Smooth muscle cell (in vitro differentiated cells): Measurements from ENCODE around the gene SLC22A4. TPM values are rescaled to one million over a fixed set of nuclear protein-coding genes. Genes with fewer than 3 reads are reported as not detected.

Experiments
- DNase-seq: peaks from one replicate; lab custom pipeline; 2025; ENCODE audit not compliant: unreplicated experiment; lab: John Stamatoyannopoulos, UW
- H2AFZ ChIP-seq: fragments of 200-600 bp; sonication (generic); 2 replicates; pipeline ENCODE4 v1.6.0; 2016; ENCODE audit warnings: antibody characterized with exemption, low read depth, mild to moderate bottlenecking
- H3F3A ChIP-seq: fragments of 200-600 bp; sonication (generic); 2 replicates; pipeline ENCODE4 v1.6.0; 2017; ENCODE audit warnings: antibody characterized with exemption, low read depth
- H3K27ac ChIP-seq: fragments of 200-600 bp; sonication (generic); 2 replicates; pipeline ENCODE4 v1.5.1; 2016; ENCODE audit warnings: low read depth, mild to moderate bottlenecking
- H3K27me3 ChIP-seq: fragments of 200-600 bp; sonication (generic); 2 replicates; pipeline ENCODE4 v1.6.1; 2016; ENCODE audit warnings: low read depth, mild to moderate bottlenecking
- H3K36me3 ChIP-seq: fragments of 200-600 bp; sonication (generic); 2 replicates; pipeline ENCODE4 v1.5.1; 2016; ENCODE audit warnings: low read depth
- H3K4me1 ChIP-seq: fragments of 200-600 bp; sonication (generic); 2 replicates; pipeline ENCODE4 v1.5.1; 2016; ENCODE audit warnings: low read depth
- H3K4me2 ChIP-seq: fragments of 200-600 bp; sonication (generic); 2 replicates; pipeline ENCODE4 v1.6.0; 2016; ENCODE audit warnings: mild to moderate bottlenecking
- H3K4me3 ChIP-seq: fragments of 200-600 bp; sonication (generic); 2 replicates; pipeline ENCODE4 v1.5.1; 2016; ENCODE audit warnings: mild to moderate bottlenecking
- H3K79me2 ChIP-seq: fragments of 200-600 bp; sonication (generic); 2 replicates; pipeline ENCODE4 v1.6.0; 2016; ENCODE audit warnings: low read depth, mild to moderate bottlenecking
- H3K9ac ChIP-seq: fragments of 200-600 bp; sonication (generic); 2 replicates; pipeline ENCODE4 v1.6.0; 2016; ENCODE audit warnings: low read depth
- H3K9me3 ChIP-seq: fragments of 200-600 bp; sonication (generic); replicated peaks from 2 replicates; pipeline ENCODE4 v1.5.1; 2016; ENCODE audit warnings: low read depth
- H4K20me1 ChIP-seq: fragments of 200-600 bp; sonication (generic); 2 replicates; pipeline ENCODE4 v1.6.0; 2016; ENCODE audit warnings: low read depth
- WGBS: methylation state at CpG from one replicate; pipeline ENCODE4 v1.1.7; 2016; ENCODE audit warnings: low lambda C conversion rate; 5-methylcytosine and 5-hydroxymethylcytosine counted together
- polyA plus RNA-seq: library from polyadenylated mRNA; unstranded; fragments of >200 nt; fragmentation: Nextera tagmentation; extraction: Ambion mirVana; gene quantifications from 2 replicates; pipeline ENCODE4 v1.2.1, GENCODE V29; 2016
- total RNA-seq: library from RNA; depleted of rRNA; stranded (reverse); fragments of >200 nt; gene quantifications from 2 replicates; pipeline ENCODE4 v1.2.3, GENCODE V29; 2014
- TF ChIP-seq, protein P1 (sequence below): fragments of 200-600 bp; sonication (generic); IDR thresholded peaks from 2 replicates; pipeline ENCODE4 v1.5.1; 2017; ENCODE audit warnings: borderline replicate concordance, mild to moderate bottlenecking, antibody characterized with exemption; ENCODE audit not compliant: insufficient read depth, poor library complexity, severe bottlenecking

Gene SLC22A4
- total and polyA plus RNA-seq, 2 experiments from 2014 or later = 3.1 to 3.8 TPM

DNA sequence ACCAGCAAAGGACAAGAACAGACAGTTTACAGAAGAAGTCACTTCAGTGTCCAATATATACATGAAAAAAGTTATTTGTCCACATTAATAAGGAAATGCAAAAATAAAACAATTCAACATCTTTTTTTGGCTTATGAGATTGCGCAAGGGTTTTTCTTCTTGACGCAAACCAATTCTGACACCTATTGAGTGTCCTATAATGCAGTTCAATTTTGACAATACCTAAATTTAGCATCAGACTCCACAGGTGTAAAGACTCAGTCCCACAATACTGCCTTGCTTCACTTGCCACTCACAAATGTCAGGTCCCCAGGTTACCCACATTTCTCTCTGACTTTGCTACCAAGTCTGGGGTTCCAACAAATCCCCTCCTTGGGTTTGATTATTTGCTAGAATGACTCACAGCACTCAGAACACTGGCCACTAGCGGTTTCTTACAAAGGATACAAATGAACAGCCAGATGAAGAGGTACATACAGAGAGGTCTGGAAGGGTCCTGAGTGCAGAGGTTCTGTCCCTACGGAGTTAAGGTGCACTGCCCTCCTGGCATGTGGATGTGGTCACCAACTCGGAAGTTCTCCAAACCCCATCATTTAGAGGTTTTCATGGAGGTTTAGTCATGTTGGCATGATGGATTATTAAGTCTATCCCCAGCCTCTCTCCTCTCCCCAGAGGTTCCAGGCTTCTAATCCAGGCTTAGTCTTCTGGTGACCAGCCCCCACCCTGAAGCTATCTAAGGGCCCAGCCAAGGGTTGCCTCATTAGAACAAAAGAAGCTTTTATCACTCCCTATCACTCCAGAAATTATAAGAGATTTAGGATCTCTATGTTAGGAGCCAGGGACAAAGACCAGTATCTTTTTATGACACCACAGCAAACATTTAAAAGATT lies 48.3 kb downstream of the SLC22A4 start:
- Histone ChIP-seq H3K79me2 (no peaks in the 10 kb centered on the region), H3K36me3 (no peaks in the 10 kb centered on the region), H3K4me1 (peaks cover 5% of the 10 kb centered on the region), H4K20me1 (no peaks in the 10 kb centered on the region), H3K4me2 (no peak overlapping the region), H2AFZ (no peak overlapping the region), H3F3A (no peaks in the 10 kb centered on the region), H3K27me3 (no peaks in the 10 kb centered on the region), H3K27ac (no peak overlapping the region), H3K9me3 (no peaks in the 10 kb centered on the region), H3K4me3 (no peak overlapping the region), H3K9ac (no peak overlapping the region)
- DNase-seq = no peak
- 70% methylated on average over 5 of the region's 5 CpGs for whole genome bisulfite sequencing
- TF ChIP-seq, protein P1, sequence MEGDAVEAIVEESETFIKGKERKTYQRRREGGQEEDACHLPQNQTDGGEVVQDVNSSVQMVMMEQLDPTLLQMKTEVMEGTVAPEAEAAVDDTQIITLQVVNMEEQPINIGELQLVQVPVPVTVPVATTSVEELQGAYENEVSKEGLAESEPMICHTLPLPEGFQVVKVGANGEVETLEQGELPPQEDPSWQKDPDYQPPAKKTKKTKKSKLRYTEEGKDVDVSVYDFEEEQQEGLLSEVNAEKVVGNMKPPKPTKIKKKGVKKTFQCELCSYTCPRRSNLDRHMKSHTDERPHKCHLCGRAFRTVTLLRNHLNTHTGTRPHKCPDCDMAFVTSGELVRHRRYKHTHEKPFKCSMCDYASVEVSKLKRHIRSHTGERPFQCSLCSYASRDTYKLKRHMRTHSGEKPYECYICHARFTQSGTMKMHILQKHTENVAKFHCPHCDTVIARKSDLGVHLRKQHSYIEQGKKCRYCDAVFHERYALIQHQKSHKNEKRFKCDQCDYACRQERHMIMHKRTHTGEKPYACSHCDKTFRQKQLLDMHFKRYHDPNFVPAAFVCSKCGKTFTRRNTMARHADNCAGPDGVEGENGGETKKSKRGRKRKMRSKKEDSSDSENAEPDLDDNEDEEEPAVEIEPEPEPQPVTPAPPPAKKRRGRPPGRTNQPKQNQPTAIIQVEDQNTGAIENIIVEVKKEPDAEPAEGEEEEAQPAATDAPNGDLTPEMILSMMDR = peak; percentile 11

GRCh38 chr5:132344775-132345514 lies 50.8 kb downstream of the SLC22A4 start:
- no peak overlapping the region for H3K4me2 ChIP-seq
- no peaks in the 10 kb centered on the region for H3K36me3 ChIP-seq
- H4K20me1 ChIP-seq = no peaks in the 10 kb centered on the region
- no peak overlapping the region for H3K4me3 ChIP-seq
- H3K27me3 ChIP-seq = no peaks in the 10 kb centered on the region
- no peaks in the 10 kb centered on the region for H3K79me2 ChIP-seq
- H3F3A ChIP-seq = no peaks in the 10 kb centered on the region
- H2AFZ ChIP-seq = no peak overlapping the region
- no peak for DNase-seq
- H3K27ac ChIP-seq = no peak overlapping the region
- H3K9ac ChIP-seq = no peak overlapping the region
- 87% methylated on average over 5 of the region's 5 CpGs for WGBS
- TF ChIP-seq, protein P1 = no peak
- peaks cover 5% of the 10 kb centered on the region for H3K4me1 ChIP-seq
- no peaks in the 10 kb centered on the region for H3K9me3 ChIP-seq

GRCh38 chr5:132353486-132353995 lies 59.3 kb downstream of the SLC22A4 start:
- Histone ChIP-seq H3K36me3 (no peaks in the 10 kb centered on the region), H3K27me3 (peaks cover 5% of the 10 kb centered on the region), H3F3A (no peaks in the 10 kb centered on the region), H4K20me1 (no peaks in the 10 kb centered on the region), H3K9ac (no peak overlapping the region), H2AFZ (no peak overlapping the region), H3K4me3 (no peak overlapping the region), H3K4me1 (no peaks in the 10 kb centered on the region), H3K79me2 (no peaks in the 10 kb centered on the region), H3K27ac (no peak overlapping the region), H3K9me3 (no peaks in the 10 kb centered on the region), H3K4me2 (no peak overlapping the region)
- 100% methylated on average over 1 of the region's 1 CpG for WGBS
- TF ChIP-seq, protein P1 = no peak
- no peak for DNase-seq
